Activated CD4-positive, alpha-beta T cell treated with anti-CD3 and anti-CD28 coated beads for 1 hour (primary cell): ENCODE measurements around the gene RFWD3.

Experiments
- DNase-seq: peaks from one replicate; pipeline ENCODE4 v3.0.0-alpha.2; 2020

The RFWD3 gene

DNA sequence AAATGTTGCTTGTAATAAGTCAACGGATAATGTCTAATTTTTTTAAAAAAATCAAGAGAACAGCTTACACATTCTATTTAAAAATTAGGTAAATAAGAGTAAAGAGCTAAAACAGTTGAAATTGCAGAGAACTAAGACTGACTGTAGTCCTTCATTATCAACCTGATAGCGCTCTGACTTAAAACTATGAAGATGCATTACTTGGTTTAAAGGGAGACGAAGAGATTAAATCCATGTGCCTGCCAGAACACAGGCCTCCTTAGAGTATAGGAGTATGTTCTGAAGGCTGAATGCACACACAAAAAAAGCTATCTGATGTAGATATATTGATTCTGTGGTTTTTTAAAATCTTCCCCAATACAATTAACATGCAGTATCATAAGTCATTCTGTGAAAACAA is 88.2 kb downstream of the RFWD3 start:
- DNase-seq = no peak

DNA sequence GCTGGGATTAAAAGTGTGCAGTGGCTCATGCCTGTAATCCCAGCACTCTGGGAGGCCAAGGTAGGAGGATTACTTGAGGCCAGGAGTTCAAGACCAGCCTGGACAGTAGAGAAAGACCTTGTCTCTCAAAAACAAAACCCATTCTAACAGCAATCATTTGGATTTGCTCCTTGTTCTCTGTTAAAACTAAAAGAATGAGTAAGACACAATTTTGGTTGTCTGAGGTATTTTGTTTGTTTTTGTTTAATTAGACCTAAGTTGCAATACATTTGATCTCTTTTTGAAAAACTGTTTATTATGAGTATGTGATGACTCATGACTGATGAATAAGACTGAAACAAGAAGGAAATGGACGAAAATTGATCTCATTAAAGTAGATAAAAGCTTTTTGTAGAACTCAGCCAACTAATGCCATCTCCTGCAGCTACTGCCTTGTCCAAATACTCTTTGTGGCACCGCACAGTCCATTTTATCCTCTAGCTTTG is 88.8 kb downstream of the RFWD3 start:
- DNase-seq = no peak

DNA sequence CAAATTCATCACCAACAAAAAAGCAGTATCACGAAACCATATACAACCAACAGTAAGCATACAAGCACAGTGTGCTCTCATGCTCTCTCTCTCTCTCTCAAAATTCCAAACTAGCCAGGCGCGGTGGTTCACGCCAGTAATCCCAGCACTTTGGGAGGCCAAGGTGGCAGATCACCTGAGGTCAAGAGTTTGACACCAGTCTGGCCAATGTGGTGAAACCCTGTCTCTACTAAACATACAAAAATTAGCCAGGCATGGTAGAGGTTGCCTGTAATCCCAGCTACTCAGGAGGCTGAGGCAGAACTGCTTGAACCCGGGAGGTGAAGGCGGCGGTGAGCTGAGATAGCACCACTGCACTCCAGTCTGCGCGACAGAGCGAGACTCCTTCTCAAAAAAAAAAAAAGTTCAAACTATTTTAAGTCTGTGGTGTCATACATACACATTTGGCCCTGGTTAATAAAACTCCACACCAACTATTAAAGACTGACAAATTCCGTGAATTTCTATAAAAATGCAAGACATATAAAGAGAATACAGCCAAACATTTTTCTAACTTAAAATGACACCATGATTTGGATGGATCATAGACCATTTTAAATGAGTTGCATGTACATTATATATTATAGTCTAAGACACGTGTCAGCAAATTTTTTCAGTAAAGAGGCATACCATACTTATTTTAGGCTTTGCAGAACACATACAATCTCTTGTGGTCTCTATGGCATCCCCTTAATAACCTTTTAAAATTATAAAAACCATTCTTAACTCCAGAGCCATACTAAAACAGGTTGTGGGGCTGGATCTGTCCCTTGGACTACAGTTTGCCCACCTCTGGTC is 90.7 kb downstream of the RFWD3 start:
- DNase-seq = no peak

DNA sequence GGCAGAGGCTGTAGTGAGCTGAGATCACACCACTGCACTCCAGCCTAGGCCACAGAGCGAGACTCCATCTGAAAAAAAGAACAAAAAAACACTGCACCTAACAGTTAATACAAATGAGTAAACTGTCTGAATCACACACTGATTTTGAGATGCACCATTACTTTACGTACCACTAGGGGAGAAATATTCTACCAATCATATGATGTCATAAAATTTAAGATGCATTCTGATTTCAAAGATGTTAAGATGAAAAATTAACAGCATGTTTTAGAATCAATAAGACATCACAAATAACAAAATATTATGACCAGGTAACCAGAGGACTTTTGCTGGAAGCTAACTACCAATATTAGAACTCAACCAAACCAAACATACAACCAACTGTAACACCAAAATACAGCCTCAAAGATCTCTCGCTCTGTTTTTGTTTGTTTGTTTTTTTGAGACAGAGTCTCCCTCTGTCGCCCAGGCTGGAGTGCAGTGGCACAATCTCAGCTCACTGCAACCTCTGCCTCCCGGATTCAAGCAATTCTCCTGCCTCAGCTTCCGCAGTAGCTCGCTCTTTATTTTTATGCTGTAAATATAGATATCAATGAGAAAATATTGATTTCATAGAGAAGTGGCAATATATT is 91.4 kb downstream of the RFWD3 start:
- no peak for DNase-seq

DNA sequence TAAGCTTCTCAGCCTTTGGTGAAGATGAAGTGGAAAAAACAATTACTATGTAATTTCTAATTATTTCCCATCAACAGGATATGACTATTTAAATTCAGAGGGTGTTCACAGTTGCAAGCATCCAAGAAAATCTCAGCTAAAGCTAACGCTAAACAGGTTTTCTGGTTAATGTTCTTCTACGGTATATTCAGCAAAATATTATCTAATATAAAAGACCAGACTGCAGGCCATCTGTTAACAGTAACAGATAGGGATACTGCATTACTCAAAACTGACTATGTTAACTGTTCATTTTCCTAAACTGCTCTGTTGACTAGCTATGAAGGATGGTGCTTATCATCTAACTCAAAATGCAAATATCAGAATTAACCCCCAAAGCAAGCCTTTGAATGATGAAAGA is 92.5 kb downstream of the RFWD3 start:
- no peak for DNase-seq

DNA sequence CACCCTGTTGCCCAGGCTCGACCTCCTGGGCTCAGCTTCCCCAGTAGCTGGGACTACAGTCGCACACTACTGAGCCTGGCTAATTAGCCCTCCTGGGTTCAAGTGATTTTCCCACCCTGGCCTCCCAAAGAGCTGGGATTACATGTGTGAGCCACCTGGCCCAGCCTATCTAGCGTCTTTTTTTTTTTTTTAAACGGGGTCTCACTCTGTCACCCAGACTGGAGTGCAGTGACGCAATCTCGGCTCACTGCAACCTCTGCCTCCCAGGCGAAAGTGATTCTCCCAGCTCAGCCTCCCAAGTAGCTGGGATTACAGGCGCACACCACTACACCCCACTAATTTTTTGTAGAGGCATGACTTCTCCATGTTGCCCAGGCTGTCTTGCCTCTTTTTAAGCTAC is 93.1 kb downstream of the RFWD3 start:
- DNase-seq = no peak
